PC-9 (cell line): ENCODE data around the gene PRKD3. TPM values are rescaled to one million over a fixed set of nuclear protein-coding genes. Genes with fewer than 3 reads are reported as not detected.

Experiments used
- BruUV-seq: library from RNA; stranded (reverse); fragments of 400-500 nt; replicated peaks from 2 replicates; lab custom pipeline; 2021; lab: Mats Ljungman, UMichigan
- CTCF ChIA-PET: fragments of 300-600 bp; sonication (Branson Sonifier 250); formaldehyde crosslinking; loops from one replicate; lab custom pipeline; 2022; ENCODE audit warnings: antibody characterized with exemption; lab: Charles Lee
- POLR2A ChIA-PET: fragments of 300-600 bp; sonication (Branson Sonifier 250); formaldehyde crosslinking; loops from one replicate; lab custom pipeline; 2022; ENCODE audit warnings: antibody characterized with exemption; ENCODE audit not compliant: unreplicated experiment; lab: Charles Lee
- DNase-seq, 2 experiments: peaks; one replicate each; pipeline versions ENCODE4 v3.0.0 to v3.0.0-alpha.2; 2015 to 2022; ENCODE audit warnings: mixed read lengths in 1 of 2
- H2AFZ ChIP-seq: fragments of 200-600 bp; sonication (generic); 2 replicates; pipeline ENCODE4 v1.8.1; 2017; ENCODE audit warnings: antibody characterized with exemption
- H3F3A ChIP-seq: fragments of 200-600 bp; sonication (generic); 2 replicates; pipeline ENCODE4 v1.8.1; 2017; ENCODE audit warnings: antibody characterized with exemption, mild to moderate bottlenecking, low read depth; ENCODE audit not compliant: insufficient read depth
- H3K27ac ChIP-seq: fragments of 200-600 bp; sonication (generic); 2 replicates; pipeline ENCODE4 v1.6.1; 2016; ENCODE audit warnings: mixed run types
- H3K27me3 ChIP-seq: fragments of 200-600 bp; sonication (generic); 2 replicates; pipeline ENCODE4 v1.6.1; 2016; ENCODE audit warnings: low read depth, mixed run types; ENCODE audit not compliant: insufficient read depth
- H3K36me3 ChIP-seq: fragments of 200-600 bp; sonication (generic); 2 replicates; pipeline ENCODE4 v1.6.1; 2016; ENCODE audit warnings: low read depth, mixed run types
- H3K4me1 ChIP-seq: fragments of 200-600 bp; sonication (generic); replicated peaks from 2 replicates; pipeline ENCODE4 v1.6.1; 2016; ENCODE audit warnings: mixed run types; ENCODE audit not compliant: insufficient read depth
- H3K4me2 ChIP-seq: fragments of 200-600 bp; sonication (generic); 2 replicates; pipeline ENCODE4 v1.6.1; 2017; ENCODE audit warnings: mixed run types
- H3K4me3 ChIP-seq: fragments of 200-600 bp; sonication (generic); 2 replicates; pipeline ENCODE4 v1.6.1; 2016; ENCODE audit warnings: mixed run types
- H3K79me2 ChIP-seq: fragments of 200-600 bp; sonication (generic); 2 replicates; pipeline ENCODE4 v1.6.1; 2017; ENCODE audit warnings: low read depth, mixed run types
- H3K9me2 ChIP-seq: fragments of 200-600 bp; sonication (generic); 2 replicates; pipeline ENCODE4 v1.8.1; 2017; ENCODE audit warnings: mild to moderate bottlenecking; ENCODE audit not compliant: insufficient read depth
- H3K9me3 ChIP-seq: fragments of 200-600 bp; sonication (generic); 2 replicates; pipeline ENCODE4 v1.8.1; 2016; ENCODE audit warnings: low read depth; ENCODE audit not compliant: insufficient read depth
- H4K20me1 ChIP-seq: fragments of 200-600 bp; sonication (generic); 2 replicates; pipeline ENCODE4 v1.8.1; 2017; ENCODE audit not compliant: insufficient read depth
- CTCF ChIP-seq: fragments of 200-600 bp; sonication (generic); conservative IDR thresholded peaks from 2 replicates; pipeline ENCODE4 v1.6.1; 2017; ENCODE audit warnings: mixed run types, antibody characterized with exemption, mild to moderate bottlenecking, moderate library complexity
- EZH2 ChIP-seq: fragments of 200-600 bp; sonication (generic); IDR thresholded peaks from 2 replicates; pipeline ENCODE4 v1.8.0; 2017; ENCODE audit warnings: antibody characterized with exemption, low read depth
- intact Hi-C: fragments of 100-400 bp; cut with micrococcal nuclease; formaldehyde crosslinking; loops from one replicate; pipeline ENCODE4 v1.10.0; 2022; ENCODE audit not compliant: unreplicated experiment
- total RNA-seq: library from RNA; stranded (reverse); gene quantifications from 2 replicates; pipeline ENCODE4 v1.2.3, GENCODE V29; 2021

The PRKD3 gene
- total RNA-seq, 1 experiment from 2014 or later = 27.5 TPM

DNA sequence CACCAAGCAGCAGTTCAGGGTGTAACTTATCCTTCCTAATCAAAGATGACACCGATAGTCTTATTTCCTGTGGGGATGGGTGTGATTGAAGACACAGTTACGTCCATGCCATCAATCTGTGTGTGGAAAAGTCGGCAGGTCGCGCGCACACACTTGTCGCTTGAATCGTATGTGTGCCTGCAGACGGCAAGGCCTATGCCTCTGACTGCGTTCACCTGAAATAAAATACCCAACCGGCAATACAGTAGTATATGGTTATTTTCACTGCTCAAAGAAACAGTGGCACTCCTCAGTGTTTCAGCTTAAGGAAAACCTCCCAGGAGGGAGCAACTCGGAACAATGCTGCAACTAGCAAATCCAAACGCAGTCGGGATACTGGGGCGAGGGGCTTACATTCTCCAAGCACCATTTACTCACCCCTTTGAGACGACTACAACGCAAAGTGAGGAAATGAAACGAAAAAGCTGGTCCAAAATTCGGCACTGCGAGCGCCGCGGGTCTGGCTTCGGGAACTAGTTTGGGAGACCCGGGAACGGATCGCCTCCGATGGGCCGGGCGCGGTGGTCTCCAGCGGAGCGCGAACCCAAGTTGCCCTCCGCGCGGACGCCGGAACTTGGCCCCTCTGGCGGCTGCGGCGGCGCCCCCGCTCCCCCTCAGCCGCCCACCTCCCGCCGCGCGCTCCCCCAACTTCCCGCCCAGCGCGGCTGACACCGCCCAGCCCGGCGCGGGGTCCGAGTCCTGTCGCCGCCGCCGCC, 675 bp downstream of the PRKD3 start:
- peaks cover 11% of the 10 kb centered on the region; the same call in 1 of the 2 replicates for H3F3A ChIP-seq
- H3K9me2 ChIP-seq = no peaks in the 10 kb centered on the region
- no peaks in the 10 kb centered on the region for H3K27me3 ChIP-seq
- no peaks in the 10 kb centered on the region; the same call in 1 of the 2 replicates for H3K36me3 ChIP-seq
- H3K4me3 ChIP-seq = peak overlapping the region; percentile 65
- CTCF ChIA-PET = interaction anchor here (0.6 kb wide), 2 partner anchors 72 to 565 kb away, joined by 4 to 9 read pairs; no protein-coding TSS in a partner anchor
- DNase-seq = peak; percentile 13 to 40
- no peaks in the 10 kb centered on the region for H4K20me1 ChIP-seq
- POLR2A ChIA-PET = interaction anchor here (0.6 kb wide), 1 partner anchor 52 kb away, joined by 6 read pairs; no protein-coding TSS in a partner anchor
- intact Hi-C loops = no loop called here
- TSS peak; percentile 67 for BruUV-seq
- no peaks in the 10 kb centered on the region for H3K9me3 ChIP-seq
- H2AFZ ChIP-seq = peak overlapping the region; percentile 96
- H3K4me1 ChIP-seq = peaks cover 25% of the 10 kb centered on the region
- peaks cover 41% of the 10 kb centered on the region for H3K79me2 ChIP-seq
- peak overlapping the region; percentile 84 for H3K4me2 ChIP-seq
- H3K27ac ChIP-seq = no peak overlapping the region
- TF ChIP-seq CTCF = no peak
- TF ChIP-seq EZH2 = no peak

- Histone ChIP-seq H3K36me3 (no peaks in the 10 kb centered on the region; the same call in 1 of the 2 replicates), H3K9me3 (no peaks in the 10 kb centered on the region), H3K4me2 (peak overlapping the region; percentile 84), H3K27ac (no peak overlapping the region), H3F3A (peaks cover 11% of the 10 kb centered on the region; the same call in 1 of the 2 replicates), H3K9me2 (no peaks in the 10 kb centered on the region), H3K4me3 (peak overlapping the region; percentile 65), H3K4me1 (peaks cover 25% of the 10 kb centered on the region), H3K79me2 (peaks cover 48% of the 10 kb centered on the region), H3K27me3 (no peaks in the 10 kb centered on the region), H2AFZ (peak overlapping the region; percentile 96), H4K20me1 (no peaks in the 10 kb centered on the region)
- ChIA-PET CTCF (interaction anchor here (0.6 kb wide), 2 partner anchors 73 to 565 kb away, joined by 4 to 9 read pairs; no protein-coding TSS in a partner anchor), POLR2A (interaction anchor here (0.6 kb wide), 1 partner anchor 785 kb away, joined by 3 read pairs; no protein-coding TSS in a partner anchor)
- TF ChIP-seq CTCF = no peak
- no peak for TF ChIP-seq EZH2
- no TSS peak for BruUV-seq
- intact Hi-C loops = no loop called here
- DNase-seq = no peak
These were observed 1.4 kb downstream of the PRKD3 start for GRCh38 chr2:37323176-37323780.

DNA sequence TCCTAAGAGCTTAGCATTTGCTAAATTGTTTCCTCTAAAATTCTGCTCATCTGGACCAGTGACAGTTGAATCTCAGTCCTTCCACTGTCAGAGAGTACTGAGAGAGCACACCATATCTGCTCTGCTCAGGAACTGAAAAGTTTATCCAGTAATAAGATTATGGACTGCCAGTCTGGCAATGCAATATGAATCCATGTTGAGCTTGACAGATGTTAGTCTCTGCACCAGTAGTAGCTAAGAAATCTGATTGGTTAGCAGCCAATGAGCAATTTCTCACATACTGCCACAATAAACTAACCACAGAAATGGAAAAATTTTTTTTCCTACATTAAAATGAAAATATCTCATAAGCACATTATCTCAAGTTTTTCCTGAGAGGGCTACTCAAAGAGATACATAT, 2.3 kb downstream of the PRKD3 start:
- peak overlapping the region; percentile 84 for H3K4me2 ChIP-seq

More for the DNA sequence above, 2.3 kb downstream of the PRKD3 start:
- peaks cover 11% of the 10 kb centered on the region; the same call in 1 of the 2 replicates for H3F3A ChIP-seq
- H3K9me3 ChIP-seq = no peaks in the 10 kb centered on the region
- peaks cover 49% of the 10 kb centered on the region for H3K79me2 ChIP-seq
- intact Hi-C loops = no loop called here
- H4K20me1 ChIP-seq = no peaks in the 10 kb centered on the region
- H3K27ac ChIP-seq = no peak overlapping the region
- ChIA-PET POLR2A (interaction anchor here (0.6 kb wide), 1 partner anchor 494 kb away, joined by 4 read pairs; no protein-coding TSS in a partner anchor), CTCF (no interaction called here)
- no peak for DNase-seq
- H3K36me3 ChIP-seq = no peaks in the 10 kb centered on the region; the same call in 1 of the 2 replicates
- H3K27me3 ChIP-seq = no peaks in the 10 kb centered on the region
- no peak overlapping the region for H2AFZ ChIP-seq
- peaks cover 25% of the 10 kb centered on the region for H3K4me1 ChIP-seq
- no peak for TF ChIP-seq CTCF
- TF ChIP-seq EZH2 = no peak
- BruUV-seq = no TSS peak
- no peak overlapping the region for H3K4me3 ChIP-seq
- H3K9me2 ChIP-seq = no peaks in the 10 kb centered on the region; the same call in 1 of the 2 replicates
